ENCODE measurements around the gene NAA25.

Gene NAA25

DNA sequence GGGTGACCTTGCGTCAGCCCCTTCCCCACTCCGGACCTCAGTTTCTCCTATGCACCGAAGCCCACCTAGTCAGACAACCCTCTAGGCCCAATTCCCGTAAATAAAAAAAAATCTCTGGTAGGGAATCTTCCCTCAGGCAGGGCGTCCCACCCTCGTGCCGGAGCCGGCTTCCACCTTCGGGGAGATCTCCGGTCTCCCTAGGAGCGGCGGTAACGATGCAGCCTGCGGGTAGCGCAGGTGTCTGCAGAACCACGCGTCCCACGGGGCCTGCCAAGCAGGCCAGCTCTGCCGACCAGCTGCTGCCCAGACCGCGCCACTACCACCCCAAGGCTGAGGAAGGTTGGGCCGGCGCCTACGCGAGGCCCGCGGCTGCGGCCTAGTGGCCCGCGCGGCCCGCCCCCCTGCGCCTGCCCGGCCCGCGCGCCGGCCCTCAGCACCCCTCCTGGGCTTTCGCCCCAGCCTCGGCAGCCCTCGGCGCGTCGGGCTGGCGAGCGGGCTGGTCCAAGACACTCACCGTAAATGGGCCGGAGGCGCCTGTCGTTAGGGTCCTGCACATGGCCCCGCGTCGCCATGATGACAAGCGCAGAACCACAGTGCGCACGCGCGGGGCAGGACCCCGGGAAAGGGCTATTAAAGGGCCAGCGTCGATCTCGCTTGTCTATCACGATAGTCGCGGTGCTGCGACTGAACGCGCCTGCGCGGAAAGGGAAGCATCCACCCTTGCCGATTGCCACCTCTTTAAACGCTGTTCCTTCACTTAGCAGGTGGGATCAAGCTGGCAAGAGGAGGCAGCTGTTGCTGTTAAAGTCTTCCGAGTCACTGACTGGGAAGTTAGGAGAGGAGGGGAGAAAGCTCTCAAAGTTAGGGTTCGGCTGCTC, at the start of gene NAA25:
Gene NAA25, minus strand, starts transcription at position 582 of the 878 bp plus-strand sequence. Its CDS starts 10 bp downstream, at position 572.
- peak; percentile 88 for DNase-seq

DNA sequence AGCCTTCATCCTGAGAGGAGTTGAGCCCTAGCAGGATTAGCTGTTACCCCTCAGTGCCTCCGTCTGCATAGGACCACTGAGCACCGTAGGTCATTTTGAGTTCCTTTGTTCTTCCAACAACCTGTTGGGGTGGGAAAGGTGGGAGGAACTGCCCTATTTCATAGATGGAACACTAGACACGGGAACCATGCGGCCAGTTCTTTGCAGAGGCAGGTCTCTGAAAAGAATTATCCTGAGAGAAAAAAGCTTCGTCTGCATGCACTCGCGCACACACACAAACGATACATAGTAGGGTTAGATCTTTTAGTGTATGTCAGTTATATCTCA, 45.3 kb upstream of the NAA25 start:
- DNase-seq, result no peak

DNA sequence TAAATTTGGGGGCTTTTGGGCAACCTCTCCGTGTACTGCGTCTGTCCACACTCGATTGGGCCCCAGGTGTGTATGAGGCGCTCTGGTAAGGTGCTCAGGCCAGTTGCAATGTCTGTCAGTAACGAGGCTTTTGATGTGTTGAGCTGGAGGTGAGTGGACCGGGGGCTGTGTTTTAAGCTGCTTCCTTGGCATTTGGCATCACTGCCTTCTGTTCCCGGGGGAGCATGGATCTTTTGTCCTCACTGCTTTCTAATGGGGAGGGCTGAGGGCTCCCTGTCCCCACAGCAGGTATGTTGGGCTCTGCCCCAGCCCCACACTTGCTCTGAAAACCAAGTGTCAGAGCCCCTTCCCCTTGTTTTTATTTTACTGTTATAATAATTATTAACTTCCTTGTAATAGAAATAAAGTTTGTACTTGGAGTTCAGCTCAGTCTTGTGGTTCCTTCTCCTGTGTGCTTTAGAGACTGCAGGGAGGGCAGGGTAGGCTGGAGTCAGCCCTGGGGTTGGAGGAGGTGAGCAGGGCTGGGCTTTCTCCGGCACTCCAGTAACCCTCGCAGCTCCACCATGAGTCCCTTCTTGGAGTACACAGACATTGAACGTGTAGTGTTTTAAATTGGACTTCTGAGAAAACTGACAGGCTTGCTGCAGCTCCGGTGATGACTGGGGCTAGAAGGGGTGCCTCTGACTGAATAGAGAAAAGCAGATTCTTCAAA, 44.8 kb upstream of the NAA25 start:
- DNase-seq, result no peak

DNA sequence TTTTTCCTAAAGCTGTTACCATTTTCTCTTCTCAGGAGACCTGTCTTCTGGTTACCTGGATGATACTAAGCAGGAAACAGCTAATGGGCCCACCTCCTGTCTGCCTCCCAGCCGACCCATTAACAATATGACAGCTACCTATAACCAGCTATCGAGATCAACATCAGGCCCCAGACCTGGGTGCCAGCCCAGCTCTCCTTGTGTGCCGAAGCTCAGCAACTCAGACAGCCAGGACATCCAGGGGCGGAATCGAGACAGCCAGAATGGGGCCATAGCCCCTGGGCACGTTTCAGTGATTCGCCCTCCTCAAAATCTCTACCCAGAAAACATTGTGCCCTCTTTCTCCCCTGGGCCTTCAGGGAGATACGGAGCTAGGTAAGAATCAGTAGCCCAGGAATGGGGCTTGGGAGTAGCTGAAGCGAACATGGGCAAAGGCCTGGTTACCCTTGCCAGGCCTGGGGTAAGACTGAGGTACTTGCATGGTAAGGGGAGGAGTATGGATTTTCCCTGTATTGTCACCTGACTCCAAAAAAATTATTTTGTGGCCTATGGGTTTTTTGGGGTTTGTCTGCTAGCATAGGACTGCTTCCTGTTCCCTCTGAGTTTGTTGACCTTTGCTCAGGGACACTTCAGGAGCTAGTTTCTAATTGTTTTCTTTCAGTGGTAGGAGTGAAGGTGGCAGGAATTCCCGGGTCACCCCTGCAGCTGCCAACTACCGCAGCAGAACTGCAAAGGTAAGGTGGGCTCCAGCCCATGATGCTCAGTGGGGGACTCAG, 43.4 kb upstream of the NAA25 start:
- DNase-seq, result no peak

DNA sequence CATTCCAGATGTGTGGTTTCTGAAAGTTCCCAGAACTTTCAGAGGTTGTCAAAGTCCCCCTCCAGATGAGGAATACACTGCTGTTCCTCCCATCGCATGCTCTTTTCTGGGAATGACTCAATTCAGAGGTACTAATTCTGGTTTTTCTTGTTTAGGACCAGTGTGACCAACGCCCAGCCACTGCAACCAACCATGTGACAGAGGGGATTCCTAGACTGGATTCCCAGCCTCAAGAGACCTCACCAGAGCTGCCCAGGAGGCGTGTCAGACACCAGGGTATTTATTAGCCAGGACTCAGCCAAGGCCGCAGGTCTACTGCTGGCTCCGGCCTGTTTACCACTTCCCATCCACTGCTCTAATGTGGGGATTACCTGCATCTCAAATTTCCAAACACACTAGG, 41.0 kb upstream of the NAA25 start:
- no peak for DNase-seq

DNA sequence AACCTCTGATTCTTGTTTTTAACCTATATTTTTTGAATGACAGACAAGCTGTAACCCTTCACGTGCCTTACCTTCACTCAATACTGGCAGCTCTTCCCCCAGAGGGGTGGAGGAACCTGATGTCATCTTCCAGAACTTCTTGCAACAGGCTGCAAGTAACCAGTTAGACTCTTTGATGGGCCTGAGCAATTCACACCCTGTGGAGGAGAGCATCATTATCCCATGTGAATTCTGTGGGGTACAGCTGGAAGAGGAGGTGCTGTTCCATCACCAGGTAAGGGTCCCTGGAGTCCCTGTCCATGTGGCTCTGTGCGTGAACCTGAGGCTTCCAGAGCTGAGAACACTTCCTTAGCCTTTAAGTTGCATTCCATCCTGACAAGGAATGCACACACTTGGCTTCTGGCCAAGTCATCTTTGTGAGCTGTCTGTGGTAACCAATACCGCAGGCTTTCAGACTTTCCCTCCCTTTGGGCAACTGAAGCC, 39.5 kb upstream of the NAA25 start:
- DNase-seq, result no peak

DNA sequence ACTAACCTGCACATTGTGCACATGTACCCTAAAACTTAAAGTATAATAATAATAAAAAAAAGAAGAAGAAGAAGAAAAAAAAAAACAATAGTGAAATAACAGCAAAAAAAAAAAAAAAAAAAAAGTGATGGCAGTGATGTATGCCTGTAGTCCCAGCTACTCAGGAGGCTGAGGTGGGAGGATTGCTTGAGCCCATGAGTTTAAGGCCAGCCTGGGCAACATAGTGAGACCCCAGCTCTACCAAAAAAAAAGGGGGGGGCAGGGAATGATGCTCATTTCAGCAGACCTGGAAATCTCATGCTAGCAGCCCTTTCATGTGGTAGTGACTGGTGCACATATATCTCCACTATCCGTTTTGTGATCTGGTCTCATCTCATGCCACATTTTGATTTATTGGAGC, 37.5 kb upstream of the NAA25 start:
- DNase-seq, result no peak

DNA sequence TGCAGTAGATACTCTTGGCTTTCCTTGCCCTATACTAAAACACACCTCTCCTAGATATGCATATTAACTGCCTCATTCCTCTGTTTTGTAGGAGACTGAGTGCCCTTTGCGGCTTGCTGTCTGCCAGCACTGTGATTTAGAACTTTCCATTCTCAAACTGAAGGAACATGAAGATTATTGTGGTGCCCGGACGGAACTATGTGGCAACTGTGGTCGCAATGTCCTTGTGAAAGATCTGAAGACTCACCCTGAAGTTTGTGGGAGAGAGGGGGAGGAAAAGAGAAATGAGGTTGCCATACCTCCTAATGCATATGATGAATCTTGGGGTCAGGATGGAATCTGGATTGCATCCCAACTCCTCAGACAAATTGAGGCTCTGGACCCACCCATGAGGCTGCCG, 32.1 kb upstream of the NAA25 start:
- DNase-seq, result no peak

DNA sequence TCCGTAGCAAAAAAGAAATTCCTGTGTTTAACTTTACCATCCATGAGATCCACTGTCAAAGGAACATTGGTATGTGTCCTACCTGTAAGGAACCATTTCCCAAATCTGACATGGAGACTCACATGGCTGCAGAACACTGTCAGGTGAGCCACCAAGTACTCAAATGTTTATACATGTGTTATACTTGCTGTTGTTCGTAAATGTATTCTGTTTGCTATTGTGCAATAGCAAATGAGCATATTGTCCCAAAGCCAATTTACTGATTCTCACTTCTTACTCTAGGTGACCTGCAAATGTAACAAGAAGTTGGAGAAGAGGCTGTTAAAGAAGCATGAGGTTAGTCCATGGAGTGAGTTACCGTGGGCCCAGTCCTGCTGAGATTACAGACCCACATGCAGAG, 26.1 kb upstream of the NAA25 start:
- DNase-seq, result no peak

DNA sequence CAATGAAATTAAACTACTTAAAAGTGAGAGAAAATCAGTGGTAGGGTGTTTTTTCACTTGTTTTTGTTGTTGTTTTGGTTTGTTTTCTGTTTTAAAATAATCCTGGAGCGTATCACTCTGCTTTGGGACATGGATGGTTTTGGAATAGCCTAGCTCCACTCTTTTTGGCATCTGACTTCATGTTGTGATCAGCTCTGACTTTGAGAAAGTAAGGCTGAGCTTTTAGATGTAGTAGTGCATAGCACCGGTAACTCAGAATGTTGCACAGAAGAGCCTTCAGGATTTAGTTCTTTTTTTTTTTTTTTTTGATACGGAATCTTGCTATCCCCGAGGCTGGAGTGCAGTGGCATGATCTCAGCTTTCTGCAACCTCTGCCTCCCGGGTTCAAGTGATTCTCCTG, 24.8 kb upstream of the NAA25 start:
- no peak for DNase-seq

DNA sequence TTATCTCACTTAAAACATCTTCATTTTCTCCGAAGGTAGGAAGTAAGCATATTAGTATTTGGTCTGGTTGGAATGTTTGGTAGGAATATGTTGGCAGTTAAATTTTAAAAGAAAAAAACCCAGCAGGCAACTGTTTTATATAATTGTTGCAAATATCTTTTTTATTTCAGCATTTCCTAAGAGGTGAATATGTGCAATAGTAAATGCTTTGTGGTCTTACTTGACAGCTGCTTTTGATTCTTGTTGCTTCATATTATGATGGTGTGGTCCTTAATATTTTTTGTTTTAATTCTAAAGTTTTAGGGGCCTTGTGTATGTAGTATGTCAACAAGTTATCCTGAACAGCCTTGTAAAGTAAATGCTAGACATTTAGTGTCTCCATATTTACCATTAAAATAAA, 23.1 kb upstream of the NAA25 start:
- DNase-seq, result no peak

DNA sequence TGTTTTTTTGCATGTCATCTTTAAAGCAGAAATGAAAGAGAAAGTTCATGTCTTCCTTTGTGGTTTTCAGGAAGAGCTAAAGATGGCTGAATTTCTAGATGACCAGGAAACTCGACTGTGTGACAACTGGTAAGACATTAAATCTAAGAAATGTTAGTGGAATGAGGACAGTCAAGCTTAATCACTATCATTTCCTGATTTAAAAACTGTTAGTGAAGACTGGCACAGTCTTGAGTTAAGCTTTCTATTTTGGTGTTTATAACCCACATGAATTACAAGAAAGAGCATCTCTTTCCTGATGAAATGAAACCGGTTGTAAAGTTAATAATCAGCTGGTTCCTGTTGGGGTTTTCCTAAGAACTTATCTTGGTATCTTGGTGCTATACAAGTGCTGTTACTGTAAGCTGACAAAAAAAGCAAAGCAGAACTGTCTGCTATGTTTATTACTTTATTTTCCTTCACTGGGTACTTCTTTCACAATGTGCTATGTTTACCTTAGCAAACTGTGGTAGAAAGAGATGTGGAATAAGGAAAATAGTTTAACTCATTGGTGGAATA, 21.9 kb upstream of the NAA25 start:
- no peak for DNase-seq

DNA sequence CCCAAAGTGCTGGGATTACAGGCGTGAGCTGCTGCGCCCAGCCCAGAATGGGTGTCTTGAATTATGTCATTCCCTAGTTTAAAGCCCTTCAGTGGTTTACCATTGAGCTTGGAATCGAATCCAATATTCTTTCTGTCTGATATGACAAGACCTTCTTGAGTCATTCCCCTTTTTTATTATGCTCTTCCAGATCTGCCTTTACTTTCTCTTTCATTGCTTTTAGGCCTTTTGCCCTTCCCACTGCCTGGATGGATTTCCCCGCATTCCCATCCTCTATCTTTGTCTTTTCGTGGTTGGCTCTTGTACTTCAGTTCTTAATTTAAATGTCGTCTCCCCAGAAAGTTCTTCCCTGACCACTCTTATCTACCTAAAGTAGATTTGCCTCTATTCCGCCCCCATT, 18.3 kb upstream of the NAA25 start:
- DNase-seq, result no peak

DNA sequence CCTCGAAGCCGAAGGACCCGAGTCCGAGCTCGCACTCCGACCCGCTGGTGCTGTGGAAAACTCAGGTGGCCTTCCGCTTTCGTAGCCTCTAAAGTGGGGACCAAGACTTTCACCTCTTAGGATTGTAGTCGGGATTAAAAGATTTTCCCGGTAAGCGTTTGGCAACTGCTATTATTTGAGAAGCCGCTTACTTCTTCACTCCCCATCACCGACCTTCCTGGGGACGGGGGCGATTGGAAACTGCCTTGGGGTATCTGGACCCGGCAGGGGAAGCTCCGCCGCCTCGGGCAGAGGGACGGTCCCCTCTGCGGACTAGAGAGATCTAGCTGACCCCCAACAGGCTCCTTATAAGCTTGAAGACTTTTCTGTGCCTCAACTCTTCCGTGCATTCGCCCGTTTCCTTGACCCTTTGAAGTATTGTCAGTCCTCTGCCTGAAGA, 17.4 kb upstream of the NAA25 start:
- no peak for DNase-seq

DNA sequence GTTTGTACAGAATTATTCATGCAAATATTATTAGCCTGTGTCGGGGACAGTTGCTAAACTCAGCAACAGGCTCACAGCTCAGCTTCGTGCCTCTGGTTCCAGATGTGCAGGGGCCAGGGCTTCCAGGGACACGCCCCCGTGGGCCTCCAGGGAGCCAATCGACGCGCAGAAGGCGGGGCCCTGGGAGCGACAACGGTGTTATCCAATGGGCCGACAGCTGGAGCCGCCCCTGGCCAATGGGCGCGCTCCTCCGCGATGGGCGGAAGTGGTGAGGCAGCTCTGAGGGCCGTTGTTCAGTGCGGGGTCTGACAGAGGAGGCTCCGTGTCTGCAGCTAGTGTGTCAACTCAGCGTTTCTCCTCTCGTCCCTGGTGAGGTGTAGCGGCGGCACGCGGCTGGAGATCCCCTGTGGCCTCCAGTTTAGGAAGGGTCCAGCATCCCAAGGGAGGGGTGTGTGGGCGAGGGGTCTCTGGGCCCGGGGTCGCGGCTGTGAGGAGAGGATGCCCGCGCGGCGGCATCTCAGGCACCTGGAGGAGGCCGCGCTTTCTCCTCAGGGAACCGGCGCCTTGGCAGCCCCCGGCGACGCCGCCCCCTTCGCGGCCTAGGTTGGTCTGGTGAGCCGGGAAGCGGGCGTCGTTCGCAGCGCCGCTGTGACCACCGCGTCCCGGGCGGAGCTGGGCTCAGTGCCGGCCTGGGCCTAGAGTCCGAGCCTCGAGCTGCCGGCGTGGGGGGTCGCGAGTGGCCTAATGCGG, 16.8 kb upstream of the NAA25 start, which contains the start of gene TRAFD1:
Gene TRAFD1, plus strand, starts transcription at position 311 of the 750 bp plus-strand sequence. CDS start 4,963 bp downstream, outside the sequence.
- peak; percentile 97 for DNase-seq

DNA sequence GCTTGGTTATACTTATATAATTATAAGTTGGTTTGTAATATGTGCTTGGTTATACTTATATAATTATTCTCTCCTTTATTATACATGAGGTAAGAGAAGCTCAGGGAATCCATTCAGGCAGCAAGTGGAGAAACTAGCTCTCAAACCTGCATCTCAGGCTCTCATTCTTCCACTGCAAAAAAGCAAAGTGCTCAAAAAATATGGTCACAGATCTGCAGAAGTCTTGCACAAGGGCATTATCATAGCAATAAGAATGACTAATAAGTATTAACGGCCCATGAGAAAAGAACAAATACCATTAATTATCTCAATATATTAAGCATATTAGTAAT, 16.3 kb upstream of the NAA25 start:
- no peak for DNase-seq

DNA sequence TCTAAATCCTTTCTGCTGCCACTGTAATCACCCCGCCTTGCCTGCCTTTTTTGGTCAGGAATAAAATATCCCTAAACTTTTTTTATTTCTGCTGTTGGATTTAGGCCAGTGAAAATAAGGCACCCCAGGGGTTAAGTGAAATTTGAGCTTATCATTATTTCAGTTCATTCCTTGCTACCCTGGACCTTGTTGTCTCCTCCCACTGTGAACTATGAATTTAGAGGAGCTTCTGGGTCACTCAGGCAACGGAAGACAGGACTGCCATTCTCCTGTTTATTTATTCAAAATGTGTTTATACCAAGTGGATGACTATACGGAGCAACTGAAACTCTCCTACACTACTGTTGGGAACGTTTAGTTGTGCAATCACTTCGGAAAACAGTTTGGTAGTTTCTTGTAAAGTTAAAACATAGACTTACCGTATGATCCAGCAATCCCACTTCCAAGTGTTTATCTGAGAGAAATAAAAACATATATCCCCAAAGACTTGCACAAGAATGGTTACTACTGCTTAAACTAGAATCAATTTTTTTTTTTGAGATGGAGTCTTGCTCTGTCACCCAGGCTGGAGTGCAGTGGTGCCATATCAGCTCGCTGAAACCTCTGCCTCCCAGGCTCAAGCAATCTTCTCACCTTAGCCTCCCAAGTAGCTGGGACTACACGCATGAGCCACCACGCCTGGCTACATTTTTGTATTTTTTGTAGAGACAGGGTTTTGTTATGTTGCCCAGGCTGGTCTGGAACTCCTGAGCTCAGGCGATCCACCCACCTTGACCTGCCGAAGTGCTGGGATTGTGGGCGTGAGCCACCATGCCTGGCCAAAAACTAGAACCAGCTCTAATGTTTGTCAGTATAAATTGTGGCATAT, 14.5 kb upstream of the NAA25 start:
- DNase-seq, result peak; percentile 21

DNA sequence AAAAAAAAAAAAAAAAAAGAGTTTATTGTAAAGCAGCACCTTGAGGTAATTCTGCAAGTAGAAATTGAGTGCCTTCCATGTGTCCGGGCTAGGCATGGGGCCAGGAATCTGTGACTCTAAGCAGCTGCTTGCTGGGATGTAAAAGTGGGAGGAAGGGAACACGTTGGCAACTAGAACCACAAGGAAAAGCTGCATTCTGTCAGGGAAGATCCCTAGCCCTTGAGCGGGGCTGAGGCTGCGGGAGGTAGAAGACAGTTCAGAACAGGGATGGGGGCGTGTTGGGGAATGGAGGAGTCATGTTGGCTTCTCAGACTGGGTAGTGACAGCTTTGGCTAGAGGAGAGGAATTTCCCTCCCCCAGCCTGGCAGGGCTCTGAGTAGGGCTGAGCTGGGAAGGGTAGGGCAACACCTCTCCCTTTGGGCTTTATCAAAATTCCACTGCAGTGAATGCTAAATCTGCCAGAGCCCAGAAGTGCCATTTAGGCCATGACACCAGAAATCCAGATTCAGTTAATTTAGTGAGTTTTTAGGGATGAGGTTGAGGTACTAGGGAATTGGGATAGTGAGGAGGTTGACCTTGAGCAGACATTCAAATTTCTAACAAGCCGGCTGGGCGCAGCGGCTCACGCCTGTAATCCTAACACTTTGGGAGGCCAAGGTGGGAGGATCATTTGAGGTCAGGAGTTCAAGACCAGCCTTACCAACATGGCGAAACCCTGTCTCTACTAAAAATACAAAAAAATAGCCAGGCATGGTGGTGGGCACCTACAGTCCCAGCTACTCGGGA, 13.4 kb upstream of the NAA25 start:
- peak; percentile 78 for DNase-seq

DNA sequence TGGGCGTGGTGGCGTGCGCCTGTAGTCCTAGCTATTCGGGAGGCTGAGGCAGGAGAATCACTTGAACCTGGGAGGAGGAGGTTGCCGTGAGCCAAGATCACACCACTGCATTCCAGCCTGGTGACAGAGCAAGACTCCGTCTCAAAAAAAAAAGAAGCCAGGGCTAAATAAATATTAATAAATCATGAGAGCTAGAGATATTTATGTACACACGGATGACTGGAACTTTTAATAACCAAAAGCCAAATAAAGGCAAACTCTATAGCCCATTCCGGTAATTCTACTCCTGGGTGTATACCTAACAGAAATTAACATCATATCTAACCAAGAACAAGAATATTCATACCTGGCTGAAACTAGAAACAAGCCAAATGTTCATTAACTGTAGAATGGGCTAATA, 9.1 kb upstream of the NAA25 start:
- DNase-seq, result no peak

DNA sequence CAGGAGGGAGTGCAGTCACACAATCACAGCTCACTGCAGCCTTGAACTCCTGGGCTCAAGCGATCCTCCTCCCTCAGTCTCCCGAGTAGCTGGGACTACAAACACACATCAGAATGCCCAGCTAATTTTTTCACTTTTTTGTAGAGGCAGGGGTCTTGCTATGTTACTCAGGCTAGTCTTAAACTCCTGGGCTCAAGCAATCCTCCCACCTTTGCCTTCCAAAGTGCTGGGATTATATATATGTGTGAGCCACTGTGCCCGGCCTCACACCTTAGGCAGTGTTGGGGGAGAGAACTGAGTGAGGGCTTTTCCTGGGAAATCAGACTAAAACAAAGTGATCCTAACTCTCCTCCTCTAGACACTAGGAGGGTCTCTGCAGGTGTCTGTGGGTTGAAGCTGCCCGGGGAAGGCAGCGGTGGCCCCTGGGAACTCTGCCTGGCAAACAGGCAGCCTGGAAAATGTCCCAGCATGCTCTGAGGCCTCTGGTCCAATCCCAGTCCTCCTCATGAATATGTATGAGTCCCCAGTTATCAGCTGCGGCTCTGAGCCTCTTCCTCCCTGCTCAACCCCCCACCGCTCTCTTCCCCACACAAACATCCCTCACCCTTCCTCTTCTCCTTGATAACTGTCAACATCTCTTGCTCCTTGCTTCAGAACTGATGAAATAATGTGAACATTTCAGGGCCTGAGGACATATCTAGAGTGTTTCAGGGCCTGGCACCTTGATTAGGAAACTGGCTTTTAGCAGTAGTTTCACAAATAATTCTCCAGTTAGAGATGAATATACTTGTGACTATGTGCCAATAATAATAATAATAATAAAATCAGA, 7.9 kb upstream of the NAA25 start:
- peak; percentile 55 for DNase-seq

Measured in NCI-H2171 (cell line).